VCaP (cell line): ENCODE data around the gene PDXK.

Source experiments
- H3K27ac ChIP-seq: fragments of 450-650 bp; 2 replicates; pipeline ENCODE4 v1.5.1; 2017
- CTCF ChIP-seq: fragments of 450-650 bp; conservative IDR thresholded peaks from 2 replicates; pipeline ENCODE4 v1.5.1; 2017; ENCODE audit warnings: mild to moderate bottlenecking, moderate library complexity

The PDXK gene

GRCh38 chr21:43758111-43758641, 39.2 kb downstream of the PDXK start:
- peak overlapping the region; percentile 20; the same call in 1 of the 2 replicates for H3K27ac ChIP-seq
- TF ChIP-seq CTCF, result no peak

- peak overlapping the region; percentile 20; the same call in 1 of the 2 replicates for H3K27ac ChIP-seq
- TF ChIP-seq CTCF, result no peak
These were observed 39.9 kb downstream of the PDXK start for GRCh38 chr21:43758811-43759210.

- no peak overlapping the region for H3K27ac ChIP-seq
These were observed 40.7 kb downstream of the PDXK start for GRCh38 chr21:43759651-43760050.

GRCh38 chr21:43760391-43760958, 41.5 kb downstream of the PDXK start:
- TF ChIP-seq CTCF, result peak; percentile 19; the same call in 1 of the 2 replicates
- H3K27ac ChIP-seq, result no peak overlapping the region

More at GRCh38 chr21:43759651-43760050, 40.7 kb downstream of the PDXK start:
- no peak for TF ChIP-seq CTCF

GRCh38 chr21:43761886-43762285, 43.0 kb downstream of the PDXK start:
- no peak overlapping the region for H3K27ac ChIP-seq
- TF ChIP-seq CTCF, result no peak

GRCh38 chr21:43762303-43763128, 43.6 kb downstream of the PDXK start:
- TF ChIP-seq CTCF, result no peak
- H3K27ac ChIP-seq, result no peak overlapping the region

GRCh38 chr21:43763901-43764523, 45.1 kb downstream of the PDXK start:
- no peak for TF ChIP-seq CTCF
- no peak overlapping the region for H3K27ac ChIP-seq
